Measurements from ENCODE around the gene SBK3.
"Not testable (repeated sequence)": the region's sequence is repeated elsewhere in the genome, so short reads cannot be mapped to it uniquely, and the experiment has no call there.

The SBK3 gene

GRCh38 chr19:55576746-55577145, 31.4 kb upstream of the SBK3 start:
- DNase-seq (ENCODE audit: low read depth): no peak
- TF ChIP-seq, protein P1, sequence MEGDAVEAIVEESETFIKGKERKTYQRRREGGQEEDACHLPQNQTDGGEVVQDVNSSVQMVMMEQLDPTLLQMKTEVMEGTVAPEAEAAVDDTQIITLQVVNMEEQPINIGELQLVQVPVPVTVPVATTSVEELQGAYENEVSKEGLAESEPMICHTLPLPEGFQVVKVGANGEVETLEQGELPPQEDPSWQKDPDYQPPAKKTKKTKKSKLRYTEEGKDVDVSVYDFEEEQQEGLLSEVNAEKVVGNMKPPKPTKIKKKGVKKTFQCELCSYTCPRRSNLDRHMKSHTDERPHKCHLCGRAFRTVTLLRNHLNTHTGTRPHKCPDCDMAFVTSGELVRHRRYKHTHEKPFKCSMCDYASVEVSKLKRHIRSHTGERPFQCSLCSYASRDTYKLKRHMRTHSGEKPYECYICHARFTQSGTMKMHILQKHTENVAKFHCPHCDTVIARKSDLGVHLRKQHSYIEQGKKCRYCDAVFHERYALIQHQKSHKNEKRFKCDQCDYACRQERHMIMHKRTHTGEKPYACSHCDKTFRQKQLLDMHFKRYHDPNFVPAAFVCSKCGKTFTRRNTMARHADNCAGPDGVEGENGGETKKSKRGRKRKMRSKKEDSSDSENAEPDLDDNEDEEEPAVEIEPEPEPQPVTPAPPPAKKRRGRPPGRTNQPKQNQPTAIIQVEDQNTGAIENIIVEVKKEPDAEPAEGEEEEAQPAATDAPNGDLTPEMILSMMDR (IDR thresholded peaks at IDR 0.05; ENCODE audit: control insufficient read depth, insufficient read depth, low read depth, low read length, missing control alignments): no peak
- H3K4me3 ChIP-seq (ENCODE audit: control insufficient read depth, low read depth, low read length): no peak overlapping the region

GRCh38 chr19:55573929-55574328, 28.6 kb upstream of the SBK3 start:
- not testable (repeated sequence) for DNase-seq (ENCODE audit: low read depth); H3K4me3 ChIP-seq (ENCODE audit: control insufficient read depth, low read depth, low read length)

DNA sequence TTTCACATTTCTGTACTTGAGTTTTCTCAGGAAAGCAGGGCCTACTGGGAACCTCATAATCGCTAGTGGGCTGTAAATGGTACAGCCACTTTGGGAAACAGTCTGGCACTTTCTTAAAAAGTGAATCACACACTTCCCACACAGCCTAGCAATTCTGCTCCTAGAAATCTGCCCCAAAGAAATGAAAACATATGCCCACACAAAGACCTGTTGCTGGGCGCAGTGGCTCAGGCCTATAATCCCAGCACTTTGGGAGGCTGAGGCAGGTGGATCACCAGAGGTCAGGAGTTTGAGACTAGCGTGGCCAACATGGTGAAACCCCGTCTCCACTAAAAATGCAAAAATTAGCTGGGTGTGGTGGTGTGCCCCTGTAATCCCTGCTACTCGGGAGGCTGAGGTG, 24.1 kb upstream of the SBK3 start:
- H3K4me3 ChIP-seq (ENCODE audit: control insufficient read depth, low read depth, low read length); DNase-seq (ENCODE audit: low read depth): not testable (repeated sequence)

DNA sequence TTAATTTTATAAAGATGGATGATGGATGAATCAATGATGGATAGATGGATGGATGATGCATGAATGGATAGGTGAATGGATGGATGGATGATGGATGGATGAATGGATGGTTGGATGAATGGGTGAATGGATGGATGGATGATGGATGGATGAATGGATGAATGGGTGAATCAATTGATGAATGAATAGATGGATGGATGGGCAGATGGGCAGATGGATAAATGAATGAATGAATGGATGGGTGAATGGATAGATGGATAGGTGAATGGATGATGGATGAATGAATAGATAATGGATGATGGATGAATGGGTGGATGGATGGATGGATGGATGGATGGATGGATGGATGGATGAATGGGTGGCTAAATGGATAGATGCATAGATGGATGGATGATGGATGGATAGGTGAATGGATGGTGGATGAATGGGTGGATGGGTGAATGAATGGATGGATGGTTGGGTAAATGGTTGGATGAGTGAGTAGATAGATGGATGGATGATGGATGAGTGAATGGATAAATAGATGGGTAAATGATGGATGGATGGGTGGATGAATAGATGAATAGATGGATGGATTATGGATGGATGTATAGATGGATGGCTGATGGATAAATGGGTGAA, 22.5 kb upstream of the SBK3 start:
- TF ChIP-seq, protein P1 (IDR thresholded peaks at IDR 0.05; ENCODE audit: control insufficient read depth, insufficient read depth, low read depth, low read length, missing control alignments): no peak
- DNase-seq (ENCODE audit: low read depth): no peak
- H3K4me3 ChIP-seq (ENCODE audit: control insufficient read depth, low read depth, low read length): no peak overlapping the region

GRCh38 chr19:55566823-55567222, 21.5 kb upstream of the SBK3 start:
- no peak for DNase-seq (ENCODE audit: low read depth)
- TF ChIP-seq, protein P1 (IDR thresholded peaks at IDR 0.05; ENCODE audit: control insufficient read depth, insufficient read depth, low read depth, low read length, missing control alignments): no peak
- H3K4me3 ChIP-seq (ENCODE audit: control insufficient read depth, low read depth, low read length): no peak overlapping the region

- TF ChIP-seq, protein P1 (IDR thresholded peaks at IDR 0.05; ENCODE audit: control insufficient read depth, insufficient read depth, low read depth, low read length, missing control alignments): no peak
- no peak overlapping the region for H3K4me3 ChIP-seq (ENCODE audit: control insufficient read depth, low read depth, low read length)
- no peak for DNase-seq (ENCODE audit: low read depth)
Measured at GRCh38 chr19:55563261-55563690, 17.9 kb upstream of the SBK3 start.

- no peak overlapping the region for H3K4me3 ChIP-seq (ENCODE audit: control insufficient read depth, low read depth, low read length)
Measured at GRCh38 chr19:55559684-55560083, 14.3 kb upstream of the SBK3 start.

More at GRCh38 chr19:55559684-55560083, 14.3 kb upstream of the SBK3 start:
- DNase-seq (ENCODE audit: low read depth): no peak
- TF ChIP-seq, protein P1 (IDR thresholded peaks at IDR 0.05; ENCODE audit: control insufficient read depth, insufficient read depth, low read depth, low read length, missing control alignments): no peak
